ENCODE measurements around the gene ACTG1. TPM values are rescaled to one million over a fixed set of nuclear protein-coding genes. Genes with fewer than 3 reads are reported as not detected.

Gene ACTG1
- total and polyA plus RNA-seq, 2 of the 13 experiments (the other 11 are each of a cell fraction or from before 2014, with no cell fraction given): 973 to 1,138 TPM

GRCh38 chr17:81513753-81514488 is 1.3 kb upstream of the ACTG1 start (continued):
- TF ChIP-seq ZNF407 (CRISPR knock-in tag; IDR thresholded peaks at IDR 0.05; ENCODE audit: not compliant biosample characterization) (no peak), THAP8 (CRISPR knock-in tag; IDR thresholded peaks at IDR 0.05; ENCODE audit: borderline replicate concordance) (peak; percentile 56; the same call in 1 of the 2 replicates), SSRP1 (CRISPR knock-in tag; IDR thresholded peaks at IDR 0.05) (no peak), SAP130 (CRISPR knock-in tag; IDR thresholded peaks at IDR 0.05; ENCODE audit: low read depth) (peak; percentile 64; the same call in 1 of the 2 replicates), BRD4 (CRISPR knock-in tag; IDR thresholded peaks at IDR 0.05) (no peak; the same call in 1 of the 2 replicates), ZKSCAN8 (CRISPR knock-in tag; IDR thresholded peaks at IDR 0.05; ENCODE audit: borderline replicate concordance) (no peak; the same call in 1 of the 2 replicates), FOXC1 (CRISPR knock-in tag; IDR thresholded peaks at IDR 0.05; ENCODE audit: borderline replicate concordance) (no peak; the same call in 1 of the 2 replicates), HNRNPLL (IDR thresholded peaks at IDR 0.05; ENCODE audit: low read depth, low read length, poor library complexity, severe bottlenecking) (peak; percentile 94), TFAP4 (IDR thresholded peaks at IDR 0.05; ENCODE audit: borderline replicate concordance, low read depth) (no peak), MEIS2 (CRISPR knock-in tag; IDR thresholded peaks at IDR 0.05) (no peak; the same call in 1 of the 2 replicates), NFE2L2 (IDR thresholded peaks at IDR 0.05; ENCODE audit: low read length) (no peak), ZNF740 (CRISPR knock-in tag; IDR thresholded peaks at IDR 0.05) (no peak), ELF4 (CRISPR knock-in tag; IDR thresholded peaks at IDR 0.05; ENCODE audit: borderline replicate concordance) (no peak), ZNF264 (CRISPR knock-in tag; IDR thresholded peaks at IDR 0.05) (no peak; the same call in 1 of the 2 replicates), ZBTB39 (CRISPR knock-in tag; IDR thresholded peaks at IDR 0.05) (no peak), MAF1 (CRISPR knock-in tag; IDR thresholded peaks at IDR 0.05; ENCODE audit: borderline replicate concordance) (peak; percentile 61; the same call in 1 of the 2 replicates), AGO2 (optimal IDR thresholded peaks at IDR 0.05; ENCODE audit: low read depth, low read length) (peak; percentile 63)
